Uterus (tissue), 4 donors: ENCODE results near the gene CYP1A2. TPM values are rescaled to one million over a fixed set of nuclear protein-coding genes. Genes with fewer than 3 reads are reported as not detected.
A peak's percentile ranks its signal among the peaks of the same experiment; 100 is the strongest.

Experiments used
- DNase-seq, 2 donors: peaks; one replicate each; pipeline ENCODE4 v3.0.0-alpha.2; 2019 to 2020
- H3K27ac ChIP-seq, 2 donors: fragments of 200-600 bp; sonication (generic); 1 replicate in 1 of 2; 2 replicates in 1 of 2; pipeline ENCODE4 v1.5.1; 2016 to 2018
- H3K27me3 ChIP-seq, 2 donors: fragments of 200-600 bp; sonication (generic); one replicate each; pipeline ENCODE4 v1.5.1; 2018 to 2019; ENCODE audit warnings: control low read depth in 1 of 2
- H3K36me3 ChIP-seq, 2 donors: fragments of 200-600 bp; sonication (generic); one replicate each; pipeline ENCODE4 v1.5.1; 2019; ENCODE audit warnings: control low read depth in 1 of 2
- H3K4me1 ChIP-seq, 2 donors: fragments of 200-600 bp; sonication (generic); one replicate each; pipeline ENCODE4 v1.5.1; 2018 to 2019; ENCODE audit warnings: control low read depth in 1 of 2
- H3K4me3 ChIP-seq, 2 donors: fragments of 200-600 bp; sonication (generic); 1 replicate in 1 of 2; 2 replicates in 1 of 2; pipeline ENCODE4 v1.5.1; 2018 to 2019; ENCODE audit warnings: mild to moderate bottlenecking in 1 of 2
- H3K9me3 ChIP-seq, 2 donors: fragments of 200-600 bp; sonication (generic); one replicate each; pipeline ENCODE4 v1.5.1; 2019; ENCODE audit warnings: control low read depth in 1 of 2
- POLR2A ChIP-seq, 2 donors: fragments of 450-650 bp; IDR thresholded peaks; one replicate each; pipeline ENCODE4 v1.6.1; 2016; ENCODE audit warnings: antibody characterized with exemption in 2 of 2, mild to moderate bottlenecking in 1 of 2, moderate library complexity in 1 of 2
- intact Hi-C: fragments of 100-400 bp; cut with DNase I; formaldehyde crosslinking; loops from one replicate; pipeline ENCODE4 v1.15.1; 2023; ENCODE audit warnings: low total_unique reads
- total RNA-seq, 4 donors: library from RNA; depleted of rRNA in 3 of 4; stranded (reverse); fragments of >200 nt in 3 of 4; gene quantifications; one replicate each; pipeline versions ENCODE4 v1.1.0 to v1.2.4, GENCODE V29; 2014 to 2023
- TF ChIP-seq, protein P1 (sequence below), 4 experiments: fragments of 200-600 bp in 2 of 4; fragments of 450-650 bp in 2 of 4; sonication (generic) in 2 of 4; IDR thresholded peaks; one replicate each; pipeline ENCODE4 v1.5.1; 2016 to 2019; ENCODE audit warnings: antibody characterized with exemption in 4 of 4, mild to moderate bottlenecking in 2 of 4, moderate library complexity in 1 of 4
- donor health status: DM: yes; HTN: yes; CAD: no.

The CYP1A2 gene
- total RNA-seq, 4 donors from 2014 or later: not detected

- intact Hi-C loops: no loop called here
- peaks cover 0 to 36% of the 10 kb centered on the region in 2 donors for H3K4me1 ChIP-seq
Measured at GRCh38 chr15:74786551-74787165, 38.0 kb downstream of the CYP1A2 start.

GRCh38 chr15:74787251-74788041 is 38.8 kb downstream of the CYP1A2 start:
- peaks cover 0 to 36% of the 10 kb centered on the region in 2 donors for H3K4me1 ChIP-seq
- no peak for TF ChIP-seq POLR2A (IDR thresholded peaks at IDR 0.05)
- TF ChIP-seq, protein P1, sequence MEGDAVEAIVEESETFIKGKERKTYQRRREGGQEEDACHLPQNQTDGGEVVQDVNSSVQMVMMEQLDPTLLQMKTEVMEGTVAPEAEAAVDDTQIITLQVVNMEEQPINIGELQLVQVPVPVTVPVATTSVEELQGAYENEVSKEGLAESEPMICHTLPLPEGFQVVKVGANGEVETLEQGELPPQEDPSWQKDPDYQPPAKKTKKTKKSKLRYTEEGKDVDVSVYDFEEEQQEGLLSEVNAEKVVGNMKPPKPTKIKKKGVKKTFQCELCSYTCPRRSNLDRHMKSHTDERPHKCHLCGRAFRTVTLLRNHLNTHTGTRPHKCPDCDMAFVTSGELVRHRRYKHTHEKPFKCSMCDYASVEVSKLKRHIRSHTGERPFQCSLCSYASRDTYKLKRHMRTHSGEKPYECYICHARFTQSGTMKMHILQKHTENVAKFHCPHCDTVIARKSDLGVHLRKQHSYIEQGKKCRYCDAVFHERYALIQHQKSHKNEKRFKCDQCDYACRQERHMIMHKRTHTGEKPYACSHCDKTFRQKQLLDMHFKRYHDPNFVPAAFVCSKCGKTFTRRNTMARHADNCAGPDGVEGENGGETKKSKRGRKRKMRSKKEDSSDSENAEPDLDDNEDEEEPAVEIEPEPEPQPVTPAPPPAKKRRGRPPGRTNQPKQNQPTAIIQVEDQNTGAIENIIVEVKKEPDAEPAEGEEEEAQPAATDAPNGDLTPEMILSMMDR (IDR thresholded peaks at IDR 0.05): peak in 1 of 4 experiments; percentile 38

More at GRCh38 chr15:74786551-74787165, 38.0 kb downstream of the CYP1A2 start:
- no peaks in the 10 kb centered on the region for H3K36me3 ChIP-seq
- peak overlapping the region; percentile 3 to 29 for H3K27ac ChIP-seq
- no peaks in the 10 kb centered on the region for H3K9me3 ChIP-seq
- H3K27me3 ChIP-seq: no peaks in the 10 kb centered on the region
- TF ChIP-seq, protein P1 (IDR thresholded peaks at IDR 0.05): no peak
- no peak for TF ChIP-seq POLR2A (IDR thresholded peaks at IDR 0.05)
- no peak overlapping the region for H3K4me3 ChIP-seq
- no peak for DNase-seq

DNA sequence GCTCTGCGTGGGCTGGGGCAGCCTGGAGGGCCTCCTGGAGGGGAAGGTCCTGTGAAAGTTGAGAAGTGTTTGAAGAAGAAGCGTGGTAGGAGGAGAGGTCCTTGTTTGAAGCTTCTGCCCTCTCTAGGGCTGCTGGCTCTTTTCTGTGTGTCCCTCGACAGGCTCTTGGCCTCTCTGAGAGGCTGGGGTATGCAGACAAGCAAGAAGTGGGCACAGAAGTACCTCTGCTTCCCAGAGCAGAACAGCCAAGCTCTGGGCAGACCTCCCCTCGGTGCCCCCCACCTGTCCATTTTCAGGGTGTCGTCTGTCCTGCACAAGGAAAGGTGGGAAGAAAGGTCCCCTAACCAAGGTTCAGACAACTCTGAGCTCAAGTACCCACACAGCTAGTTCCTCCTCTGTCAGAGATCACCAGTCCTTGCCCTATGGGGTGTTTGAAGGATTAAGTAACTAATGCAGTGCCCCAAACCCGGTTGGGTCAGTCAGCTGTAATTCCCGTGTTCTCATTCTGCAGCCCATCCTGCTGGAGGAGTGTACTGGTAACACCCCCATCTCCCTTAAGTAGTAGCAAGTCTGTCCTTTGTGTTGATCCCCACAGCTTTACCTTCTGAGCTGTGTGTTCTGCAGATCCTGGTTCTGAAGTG is 39.5 kb downstream of the CYP1A2 start:
- Histone ChIP-seq H3K36me3 (no peaks in the 10 kb centered on the region), H3K4me1 (peaks cover 0 to 36% of the 10 kb centered on the region in 2 donors), H3K27me3 (no peaks in the 10 kb centered on the region), H3K9me3 (no peaks in the 10 kb centered on the region), H3K4me3 (no peak overlapping the region), H3K27ac (peak overlapping the region in 1 of 2 donors; percentile 32)
- TF ChIP-seq, protein P1 (IDR thresholded peaks at IDR 0.05): no peak
- DNase-seq: no peak
- intact Hi-C loops: no loop called here

More at GRCh38 chr15:74787251-74788041, 38.8 kb downstream of the CYP1A2 start:
- Histone ChIP-seq H3K9me3 (no peaks in the 10 kb centered on the region), H3K4me3 (no peak overlapping the region), H3K27me3 (no peaks in the 10 kb centered on the region), H3K36me3 (no peaks in the 10 kb centered on the region), H3K27ac (peak overlapping the region; percentile 29 to 32)
- intact Hi-C loops: no loop called here
- DNase-seq: no peak

DNA sequence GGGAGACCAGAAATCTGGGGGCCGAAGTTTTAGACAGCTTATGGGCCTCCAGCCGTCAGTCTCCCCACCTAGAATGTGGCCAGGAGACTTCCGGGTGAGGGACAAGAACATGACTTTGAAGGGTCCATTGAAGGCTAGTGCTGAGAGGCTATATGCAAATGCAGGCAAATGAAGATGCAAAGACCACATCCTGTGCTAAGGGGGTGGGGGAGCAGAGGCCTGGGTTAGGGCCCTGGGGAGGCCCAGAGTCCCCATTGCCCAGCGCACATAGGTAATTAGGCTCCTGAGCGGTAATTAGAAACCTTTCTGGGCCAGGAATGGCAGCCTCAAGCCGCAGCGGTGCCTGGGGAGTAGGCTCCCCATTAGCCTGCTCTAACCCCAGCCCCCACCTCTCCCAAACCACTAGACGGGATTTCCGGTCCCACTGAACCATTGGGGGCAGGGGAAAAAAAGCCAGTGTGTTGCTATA is 40.1 kb downstream of the CYP1A2 start:
- intact Hi-C loops: no loop called here

More for the DNA sequence above, 40.1 kb downstream of the CYP1A2 start:
- peak overlapping the region in 1 of 2 donors; percentile 57 for H3K27ac ChIP-seq
- H3K4me3 ChIP-seq: no peak overlapping the region
- H3K27me3 ChIP-seq: no peaks in the 10 kb centered on the region
- H3K36me3 ChIP-seq: no peaks in the 10 kb centered on the region
- DNase-seq: no peak
- TF ChIP-seq, protein P1 (IDR thresholded peaks at IDR 0.05): no peak
- TF ChIP-seq POLR2A (IDR thresholded peaks at IDR 0.05): no peak
- H3K4me1 ChIP-seq: peaks cover 0 to 31% of the 10 kb centered on the region in 2 donors
- H3K9me3 ChIP-seq: no peaks in the 10 kb centered on the region
